Stimulated activated effector memory CD8-positive, alpha-beta T cell treated with anti-CD3 and anti-CD28 coated beads, Interleukin-12 subunit alpha, Interleukin-12 subunit beta, amount 100 ng/mL, for 72 hours (primary cell): Measurements from ENCODE around the gene ACKR3.

Experiments
- ATAC-seq: fragments of 150-1000 bp; cut with Tn5 transposase; 2 replicates; pipeline ENCODE4 v1.10.0; 2021
- DNase-seq, 2 donors: peaks; one replicate each; pipeline ENCODE4 v3.0.0; 2021 to 2022; ENCODE audit warnings: low spot score in 2 of 2
- H3K27ac Mint-ChIP-seq: one replicate; pipeline ENCODE4 v1.8.0; 2022; ENCODE audit warnings: mild to moderate bottlenecking, mixed read lengths
- H3K36me3 Mint-ChIP-seq: one replicate; pipeline ENCODE4 v1.8.0; 2022; ENCODE audit warnings: mild to moderate bottlenecking, mixed read lengths
- H3K4me1 Mint-ChIP-seq: one replicate; pipeline ENCODE4 v1.8.0; 2022; ENCODE audit warnings: mixed read lengths
- H3K4me3 Mint-ChIP-seq: one replicate; pipeline ENCODE4 v1.8.0; 2022; ENCODE audit warnings: mild to moderate bottlenecking, mixed read lengths
- H3K9me3 Mint-ChIP-seq: one replicate; pipeline ENCODE4 v1.8.0; 2022; ENCODE audit warnings: mixed read lengths

Gene ACKR3

GRCh38 chr2:236569573-236569973 lies at the start of gene ACKR3:
Gene ACKR3, plus strand, starts transcription at chr2:236569825. Its CDS starts 10,641 bp downstream, at chr2:236580466.
- Mint-ChIP-seq H3K4me3 (peak within 1 kb of the TSS; percentile 76), H3K9me3 (no peaks in the 10 kb centered on the region), H3K4me1 (peaks cover 32% of the 10 kb centered on the region), H3K36me3 (no peaks in the 10 kb centered on the region), H3K27ac (no peak within 1 kb of the TSS)
- DNase-seq = peak; percentile 24 to 73
- ATAC-seq = peak; percentile 98

DNA sequence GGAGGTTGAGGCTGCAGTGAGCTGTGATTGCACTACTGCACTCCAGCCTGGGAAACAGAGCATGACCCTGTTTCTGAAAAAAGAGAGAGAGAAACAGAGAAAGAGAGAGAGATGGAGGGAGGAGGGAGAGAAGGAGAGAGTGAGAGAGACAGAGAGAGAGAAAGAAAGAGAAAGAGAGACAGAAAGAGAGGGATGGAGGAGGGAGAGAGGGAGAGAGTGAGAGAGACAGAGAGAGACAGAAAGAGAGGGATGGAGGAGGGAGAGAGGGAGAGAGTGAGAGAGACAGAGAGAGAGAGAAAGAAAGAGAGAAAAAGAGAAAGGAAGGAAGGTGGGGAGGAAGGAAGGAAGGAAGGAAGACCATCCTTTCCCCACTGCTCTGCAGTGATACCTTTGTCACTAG lies 48.1 kb upstream of the ACKR3 start:
- H3K9me3 Mint-ChIP-seq = no peaks in the 10 kb centered on the region
- no peaks in the 10 kb centered on the region for H3K4me1 Mint-ChIP-seq
- ATAC-seq (no peak), DNase-seq (no peak)
- peak overlapping the region; percentile 14 for H3K27ac Mint-ChIP-seq
- H3K4me3 Mint-ChIP-seq = no peak overlapping the region
- H3K36me3 Mint-ChIP-seq = no peaks in the 10 kb centered on the region

GRCh38 chr2:236523249-236523648 lies 46.4 kb upstream of the ACKR3 start:
- ATAC-seq = no peak
- Mint-ChIP-seq H3K9me3 (no peaks in the 10 kb centered on the region), H3K4me3 (no peak overlapping the region), H3K36me3 (no peaks in the 10 kb centered on the region), H3K4me1 (no peaks in the 10 kb centered on the region), H3K27ac (no peak overlapping the region)
- no peak for DNase-seq

GRCh38 chr2:236525411-236525997 lies 44.1 kb upstream of the ACKR3 start:
- Mint-ChIP-seq H3K4me3 (no peak overlapping the region), H3K36me3 (no peaks in the 10 kb centered on the region), H3K9me3 (no peaks in the 10 kb centered on the region), H3K27ac (no peak overlapping the region), H3K4me1 (no peaks in the 10 kb centered on the region)
- ATAC-seq (no peak), DNase-seq (no peak)

DNA sequence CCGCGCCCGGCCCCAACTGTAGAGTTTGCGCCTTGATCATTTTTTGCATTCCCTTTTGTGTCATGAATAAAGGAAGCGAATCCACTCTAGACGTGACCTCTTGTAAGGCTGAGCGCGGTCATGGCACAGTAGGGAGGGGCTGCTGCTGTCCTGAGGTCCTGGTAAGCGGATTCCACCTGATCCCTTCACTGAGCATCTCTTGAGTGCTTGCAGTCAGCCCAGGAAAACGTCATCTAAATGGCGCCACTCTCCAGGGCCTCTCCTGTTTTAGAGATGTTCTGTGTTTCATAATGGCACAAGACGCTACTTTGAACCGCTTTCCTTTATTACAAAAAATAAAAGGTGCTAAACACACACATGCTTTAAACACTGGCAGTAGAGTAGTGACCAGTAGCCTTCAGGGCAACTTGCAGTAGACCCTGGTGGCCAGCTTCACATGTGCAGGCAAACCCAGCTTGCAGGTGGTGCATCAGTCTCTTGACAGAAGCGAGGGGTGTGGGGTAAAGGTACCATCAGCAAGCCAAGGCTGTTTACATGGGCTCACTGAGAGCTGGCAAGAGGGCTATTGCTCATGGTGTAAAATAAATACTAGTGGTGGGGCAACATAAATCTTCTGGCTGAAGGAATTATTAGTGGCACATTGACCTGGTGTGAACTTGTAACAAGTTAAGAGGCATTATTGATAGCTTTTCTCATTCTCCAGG lies 43.0 kb upstream of the ACKR3 start:
- no peak for ATAC-seq
- Mint-ChIP-seq H3K36me3 (no peaks in the 10 kb centered on the region), H3K9me3 (no peaks in the 10 kb centered on the region), H3K4me3 (no peak overlapping the region), H3K27ac (no peak overlapping the region), H3K4me1 (no peaks in the 10 kb centered on the region)
- no peak for DNase-seq

DNA sequence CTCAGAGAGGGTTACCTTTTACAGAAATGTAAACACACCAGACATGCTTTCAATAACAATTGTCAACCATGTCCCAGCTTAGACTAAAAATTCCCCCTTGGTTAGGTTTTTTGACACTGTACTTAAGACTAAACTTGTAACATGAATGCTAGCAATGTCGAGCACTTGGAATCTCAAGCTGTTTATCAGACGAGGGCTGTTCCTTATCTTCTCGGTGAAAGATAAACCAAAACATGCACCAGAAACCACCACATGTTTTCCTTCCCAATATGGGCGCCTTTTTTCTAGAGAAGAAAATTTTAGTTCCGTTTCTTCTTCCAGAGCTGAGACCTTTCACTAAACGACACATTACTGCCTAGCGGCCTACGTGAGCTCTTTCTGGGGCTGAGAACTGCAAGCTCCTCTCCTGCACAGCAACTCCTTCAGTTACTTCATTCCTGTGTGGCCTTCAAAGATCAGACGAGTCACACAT lies 42.4 kb upstream of the ACKR3 start:
- no peak overlapping the region for H3K4me3 Mint-ChIP-seq
- H3K36me3 Mint-ChIP-seq = no peaks in the 10 kb centered on the region
- DNase-seq (no peak), ATAC-seq (no peak)
- no peaks in the 10 kb centered on the region for H3K4me1 Mint-ChIP-seq
- no peaks in the 10 kb centered on the region for H3K9me3 Mint-ChIP-seq
- no peak overlapping the region for H3K27ac Mint-ChIP-seq

DNA sequence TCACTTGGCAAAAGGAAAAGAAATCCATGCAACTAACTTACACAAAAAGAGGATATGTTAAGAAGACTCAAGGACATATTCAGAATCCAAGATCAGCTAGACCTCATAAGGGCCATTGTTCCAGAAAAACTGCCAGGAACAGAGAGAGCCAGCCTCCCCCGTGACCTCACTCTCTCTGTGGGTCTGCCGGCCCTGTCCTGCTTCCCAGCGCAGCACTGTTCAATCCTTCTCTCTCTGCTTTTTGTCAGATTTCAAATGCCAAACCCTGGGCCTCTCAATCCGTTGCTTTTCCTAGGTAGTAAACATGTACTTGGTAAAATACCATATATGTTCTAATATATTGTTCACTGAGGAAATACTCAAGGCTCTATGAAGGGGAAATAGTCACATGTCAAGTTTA lies 40.0 kb upstream of the ACKR3 start:
- H3K36me3 Mint-ChIP-seq = no peaks in the 10 kb centered on the region
- H3K4me1 Mint-ChIP-seq = no peaks in the 10 kb centered on the region
- ATAC-seq (no peak), DNase-seq (no peak)
- H3K27ac Mint-ChIP-seq = no peak overlapping the region
- no peaks in the 10 kb centered on the region for H3K9me3 Mint-ChIP-seq
- no peak overlapping the region for H3K4me3 Mint-ChIP-seq

- H3K4me3 Mint-ChIP-seq = no peak overlapping the region
- DNase-seq (no peak), ATAC-seq (no peak)
- H3K4me1 Mint-ChIP-seq = peaks cover 8% of the 10 kb centered on the region
- H3K36me3 Mint-ChIP-seq = no peaks in the 10 kb centered on the region
- no peak overlapping the region for H3K27ac Mint-ChIP-seq
- no peaks in the 10 kb centered on the region for H3K9me3 Mint-ChIP-seq
Observed at GRCh38 chr2:236530512-236530911, 39.1 kb upstream of the ACKR3 start.

- Mint-ChIP-seq H3K27ac (no peak overlapping the region), H3K4me3 (no peak overlapping the region), H3K36me3 (no peaks in the 10 kb centered on the region), H3K9me3 (no peaks in the 10 kb centered on the region), H3K4me1 (peaks cover 14% of the 10 kb centered on the region)
- no peak for DNase-seq
- no peak for ATAC-seq
Observed at GRCh38 chr2:236531195-236531594, 38.4 kb upstream of the ACKR3 start.

DNA sequence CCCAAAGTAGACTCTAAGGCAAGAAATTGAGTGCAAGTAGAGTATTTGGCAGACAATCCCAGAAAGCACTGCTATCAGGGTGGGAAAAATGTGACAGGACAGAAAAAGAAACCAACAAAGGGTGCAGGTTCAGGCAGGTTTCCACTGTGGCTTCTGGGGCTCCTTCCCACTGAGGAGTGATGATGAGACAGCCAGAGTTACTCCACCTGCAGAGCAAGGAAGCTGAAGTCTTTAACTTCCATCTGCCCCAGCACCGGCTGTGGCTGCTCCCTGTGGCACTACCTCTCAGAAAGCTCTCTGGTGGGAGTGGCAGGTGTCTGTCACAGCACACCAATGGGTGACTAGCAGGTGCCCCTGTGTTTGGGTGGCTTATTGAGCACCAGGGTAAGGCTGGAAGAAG lies 37.6 kb upstream of the ACKR3 start:
- no peak for ATAC-seq
- Mint-ChIP-seq H3K36me3 (no peaks in the 10 kb centered on the region), H3K9me3 (no peaks in the 10 kb centered on the region), H3K4me1 (peaks cover 22% of the 10 kb centered on the region), H3K4me3 (no peak overlapping the region), H3K27ac (no peak overlapping the region)
- DNase-seq = no peak

GRCh38 chr2:236533343-236533742 lies 36.3 kb upstream of the ACKR3 start:
- no peak for ATAC-seq
- H3K4me1 Mint-ChIP-seq = peaks cover 36% of the 10 kb centered on the region
- no peak for DNase-seq
- no peak overlapping the region for H3K4me3 Mint-ChIP-seq
- no peaks in the 10 kb centered on the region for H3K9me3 Mint-ChIP-seq
- no peaks in the 10 kb centered on the region for H3K36me3 Mint-ChIP-seq
- no peak overlapping the region for H3K27ac Mint-ChIP-seq

DNA sequence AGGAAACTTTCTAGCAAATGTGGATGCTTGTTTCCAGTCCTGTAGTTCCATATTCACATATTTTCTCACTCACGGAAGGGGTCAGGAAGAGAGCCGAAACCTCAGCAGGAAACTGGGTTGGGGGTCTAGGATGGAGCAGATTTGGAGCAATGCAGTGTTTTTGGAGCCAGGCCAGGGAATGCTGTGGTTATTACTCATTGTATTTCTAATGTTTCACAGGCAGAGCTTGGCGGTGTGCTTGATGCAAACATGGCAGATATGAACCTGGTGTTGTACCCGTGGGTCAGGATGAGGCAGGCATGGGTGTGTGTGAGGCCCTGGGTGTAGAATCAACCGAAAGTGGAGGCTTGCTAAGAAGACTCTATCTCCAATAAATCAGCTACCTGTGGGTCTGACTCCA lies 34.6 kb upstream of the ACKR3 start:
- Mint-ChIP-seq H3K36me3 (no peaks in the 10 kb centered on the region), H3K4me3 (no peak overlapping the region), H3K9me3 (no peaks in the 10 kb centered on the region), H3K27ac (peak overlapping the region; percentile 30), H3K4me1 (peaks cover 52% of the 10 kb centered on the region)
- ATAC-seq = no peak
- no peak for DNase-seq

DNA sequence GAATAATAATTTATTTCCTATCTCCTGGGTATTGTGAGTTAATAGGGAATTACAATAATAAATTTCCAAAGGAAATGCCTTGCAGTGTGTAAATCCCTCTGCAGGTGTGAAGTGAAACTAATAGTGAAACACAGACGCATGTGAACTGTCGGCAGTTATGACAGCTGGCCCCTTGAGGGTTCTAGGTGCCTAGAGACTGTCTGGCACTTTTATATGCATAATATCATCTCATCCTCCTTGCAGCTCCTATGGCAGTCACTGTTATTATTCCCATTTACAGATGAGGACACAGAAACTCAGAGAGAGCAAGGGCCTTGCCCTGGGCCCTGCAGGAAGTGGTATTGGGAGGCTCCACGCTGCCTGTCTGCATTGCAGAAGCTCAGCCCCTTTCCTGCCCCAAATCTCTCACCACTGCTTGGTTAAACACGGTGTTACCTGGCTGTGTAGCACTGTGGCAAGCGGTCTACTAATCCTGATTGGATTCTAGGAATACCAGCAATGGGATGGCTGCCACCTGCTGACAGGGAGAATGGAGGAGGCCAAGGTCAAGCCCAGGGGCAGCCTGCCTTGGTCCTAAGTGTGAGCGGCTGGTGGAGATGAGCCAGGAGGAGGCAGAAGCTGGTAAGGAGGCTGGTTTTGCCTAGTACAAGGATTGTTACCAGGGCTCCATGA lies 32.8 kb upstream of the ACKR3 start:
- H3K27ac Mint-ChIP-seq = peak overlapping the region; percentile 95
- peak; percentile 81 for ATAC-seq
- peak overlapping the region; percentile 90 for H3K4me3 Mint-ChIP-seq
- peaks cover 69% of the 10 kb centered on the region for H3K4me1 Mint-ChIP-seq
- no peaks in the 10 kb centered on the region for H3K9me3 Mint-ChIP-seq
- peak in 1 of 2 donors; percentile 68 for DNase-seq
- no peaks in the 10 kb centered on the region for H3K36me3 Mint-ChIP-seq

DNA sequence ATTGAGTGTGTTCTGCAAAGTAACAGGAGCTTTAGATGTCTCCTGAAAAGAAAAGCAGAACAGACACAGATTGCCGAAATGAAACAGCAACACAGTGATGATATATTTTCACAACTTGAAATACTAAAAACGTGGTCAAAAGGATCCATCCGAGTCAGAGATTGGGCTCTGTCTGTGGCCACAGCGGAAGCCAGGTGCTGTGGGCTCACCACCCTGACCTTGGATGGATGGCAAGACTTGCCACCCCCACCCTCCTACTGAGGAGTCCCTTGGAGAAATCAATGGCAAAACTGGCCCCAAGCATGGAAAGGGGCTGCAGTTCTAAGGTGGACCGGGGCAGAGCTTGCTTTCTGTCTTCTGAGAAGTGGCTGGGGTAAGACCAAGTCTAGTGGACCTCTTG lies 31.4 kb upstream of the ACKR3 start:
- Mint-ChIP-seq H3K4me3 (peak overlapping the region; percentile 90), H3K27ac (peak overlapping the region; percentile 95), H3K4me1 (peaks cover 77% of the 10 kb centered on the region), H3K36me3 (no peaks in the 10 kb centered on the region), H3K9me3 (no peaks in the 10 kb centered on the region)
- peak in 1 of 2 donors; percentile 61 for DNase-seq
- ATAC-seq = peak; percentile 70

GRCh38 chr2:236541008-236541562 lies 28.5 kb upstream of the ACKR3 start:
- peaks cover 7% of the 10 kb centered on the region for H3K36me3 Mint-ChIP-seq
- ATAC-seq = no peak
- peak overlapping the region; percentile 90 for H3K4me3 Mint-ChIP-seq
- peak overlapping the region; percentile 95 for H3K27ac Mint-ChIP-seq
- peaks cover 90% of the 10 kb centered on the region for H3K4me1 Mint-ChIP-seq
- no peaks in the 10 kb centered on the region for H3K9me3 Mint-ChIP-seq
- no peak for DNase-seq
